Activated T-cell treated with anti-CD3 and anti-CD28 coated beads, Interleukin-2, amount 50 U/mL, for 48 hours (primary cell): ENCODE data around the gene CLIP3.
"Not testable (repeated sequence)": the region's sequence is repeated elsewhere in the genome, so short reads cannot be mapped to it uniquely, and the experiment has no call there.

Experiments used
- DNase-seq, 2 experiments: peaks; one replicate each; pipeline ENCODE4 v3.0.0-alpha.2; 2020

CLIP3 gene

DNA sequence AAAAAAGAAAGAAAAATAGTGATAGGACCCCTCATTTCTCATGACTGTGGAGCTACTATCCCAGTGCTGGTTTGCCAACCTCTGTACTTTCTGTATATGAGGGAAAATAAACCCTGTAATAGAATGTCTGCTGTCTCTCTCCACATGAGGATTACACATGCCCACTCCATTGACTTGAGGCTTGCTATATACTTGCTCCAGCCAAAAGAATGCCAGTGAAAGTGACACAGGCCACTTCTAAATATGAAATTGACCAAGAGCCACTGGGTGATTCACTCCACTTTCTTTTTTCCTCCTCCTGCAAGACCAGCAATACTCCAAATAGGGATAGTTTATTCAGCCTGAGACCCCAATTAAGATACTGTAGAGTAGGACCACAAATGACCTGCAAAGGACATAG, 15.2 kb upstream of the CLIP3 start:
- no peak for DNase-seq

- no peak for DNase-seq
Measured at GRCh38 chr19:36046443-36047050, 13.9 kb upstream of the CLIP3 start.

DNA sequence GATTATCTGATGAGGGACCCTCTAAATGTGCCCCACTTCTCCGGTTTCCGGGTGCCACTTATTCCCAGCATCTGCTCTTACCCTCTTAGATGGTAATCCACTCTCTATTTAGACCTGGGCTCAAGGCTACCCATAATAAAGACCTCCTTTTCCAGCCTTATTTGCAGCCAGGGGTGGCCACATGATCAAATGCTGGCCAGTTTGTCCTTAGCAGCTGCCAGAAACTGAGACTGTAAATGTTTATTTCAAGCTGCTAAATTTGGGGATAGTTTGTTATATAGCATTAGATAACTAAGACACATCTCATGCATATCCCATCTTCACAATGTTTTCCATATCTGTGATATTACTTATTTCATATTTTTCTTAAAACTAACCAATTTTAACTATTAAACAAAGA, 11.3 kb upstream of the CLIP3 start:
- DNase-seq: no peak

- no peak for DNase-seq
Measured at GRCh38 chr19:36041831-36042230, 9.2 kb upstream of the CLIP3 start.

- DNase-seq: not testable (repeated sequence)
Measured at GRCh38 chr19:36041092-36041491, 8.4 kb upstream of the CLIP3 start.

DNA sequence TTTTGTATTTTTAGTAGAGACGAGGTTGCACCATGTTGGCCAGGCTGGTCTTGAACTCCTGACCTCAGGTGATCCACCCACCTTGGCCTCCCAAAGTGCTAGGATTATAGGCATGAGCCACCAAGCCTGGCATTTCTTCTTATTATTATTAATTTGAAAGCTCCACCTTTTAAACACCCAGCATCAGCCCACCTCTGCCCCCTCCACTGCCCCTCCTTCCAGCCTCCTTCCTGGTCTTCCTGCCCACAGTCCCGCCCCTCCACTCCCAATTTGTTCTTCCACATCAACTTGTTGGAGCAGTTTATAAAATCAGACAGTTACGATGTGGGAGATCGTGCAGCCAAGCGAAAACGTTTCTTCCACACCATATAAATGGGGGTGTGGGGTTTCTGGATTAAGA, 7.8 kb upstream of the CLIP3 start:
- DNase-seq: no peak

DNA sequence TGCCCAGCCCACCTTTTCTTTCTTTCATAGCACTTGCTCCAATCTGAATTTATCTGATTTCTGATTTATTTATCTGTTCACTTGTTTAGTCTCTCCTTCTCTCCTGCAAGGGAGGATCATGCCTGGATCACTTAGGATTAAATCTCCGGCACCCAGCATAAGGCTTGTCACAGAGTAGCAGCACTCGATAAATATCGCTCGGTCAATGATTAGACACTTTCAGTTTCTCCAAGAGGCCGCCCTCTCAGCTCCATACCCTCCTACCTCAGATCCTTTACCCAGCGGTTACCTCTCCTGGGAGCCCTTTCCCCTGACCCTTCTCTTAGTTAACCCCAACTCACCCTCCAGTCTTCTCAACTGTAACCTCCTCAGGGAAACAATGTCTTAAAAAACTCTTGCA, 1.4 kb downstream of the CLIP3 start:
- no peak for DNase-seq

DNA sequence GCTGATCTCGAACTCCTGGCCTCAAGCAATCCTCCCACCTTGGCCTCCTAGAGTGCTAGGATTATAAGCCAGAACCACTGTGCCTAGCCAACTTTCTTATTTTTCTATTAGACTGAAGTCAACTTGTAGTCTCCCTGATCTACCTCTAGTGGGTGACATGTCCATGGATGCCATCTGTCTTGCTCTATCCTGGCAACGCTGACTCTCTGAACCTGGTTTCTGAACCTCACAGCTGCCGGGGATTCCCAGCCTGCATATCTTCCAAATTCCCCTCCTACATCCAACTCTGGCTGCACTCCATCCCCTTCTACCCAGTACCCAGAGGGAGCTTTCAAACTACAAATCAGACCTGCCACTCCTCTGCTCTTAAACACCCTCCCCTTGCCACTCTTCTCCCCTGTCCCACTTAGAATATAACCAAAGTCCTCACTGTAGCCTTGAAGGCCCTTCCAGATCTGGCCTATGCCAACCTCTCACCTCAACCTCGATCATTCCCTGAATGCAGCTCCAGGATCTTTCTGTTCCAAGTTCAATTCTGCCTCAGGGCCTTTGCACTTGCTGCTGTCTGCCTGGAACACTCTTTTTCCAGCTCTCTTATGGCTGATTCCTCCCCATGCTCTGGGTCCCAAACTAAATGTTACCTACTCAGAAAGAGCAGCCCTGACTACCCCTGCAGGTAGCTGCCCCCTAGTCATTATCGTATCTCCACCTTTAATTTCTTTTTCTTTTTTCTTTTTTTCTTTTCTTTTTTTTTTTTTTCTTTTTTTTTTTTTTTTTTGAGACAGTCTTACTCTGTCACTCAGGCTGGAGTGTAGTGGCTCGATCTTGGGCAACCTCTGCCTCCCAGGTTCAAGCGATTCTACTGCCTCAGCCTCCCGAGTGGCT, 2.2 kb downstream of the CLIP3 start:
- DNase-seq: no peak

DNA sequence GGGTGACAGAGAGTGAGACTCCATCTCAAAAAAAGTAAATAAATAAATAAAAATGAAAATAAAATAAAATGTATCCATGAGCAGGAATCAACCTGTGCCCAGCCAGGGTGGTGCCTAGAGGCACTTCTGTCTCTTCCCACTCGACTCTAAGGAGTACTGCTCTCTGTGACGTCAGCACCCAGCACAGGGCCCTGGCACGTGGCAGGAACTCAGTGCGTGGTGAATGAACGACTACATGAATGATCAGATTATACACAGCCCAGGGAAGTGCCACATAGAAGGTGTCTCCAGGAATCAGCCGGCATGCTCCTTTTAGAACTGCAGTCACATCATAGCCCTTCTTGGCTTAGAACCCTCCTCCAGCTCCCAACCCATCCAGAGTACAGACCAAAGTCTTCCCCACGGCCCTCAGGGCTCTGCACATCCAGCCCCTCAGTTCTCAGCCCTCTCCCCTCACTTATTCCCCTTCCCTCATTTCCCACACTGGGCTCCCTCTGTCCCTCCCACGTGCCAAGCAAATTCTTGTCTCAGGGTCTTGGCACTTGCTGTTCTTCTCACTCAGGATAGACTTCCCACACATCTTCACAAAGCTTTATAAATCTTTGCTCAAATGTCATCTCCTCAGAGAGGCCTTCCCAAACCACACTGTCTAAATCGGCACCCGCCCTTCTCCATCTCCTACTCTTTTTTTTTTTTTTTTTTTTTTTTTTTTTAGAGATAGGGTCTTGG, 4.2 kb downstream of the CLIP3 start:
- no peak for DNase-seq

DNA sequence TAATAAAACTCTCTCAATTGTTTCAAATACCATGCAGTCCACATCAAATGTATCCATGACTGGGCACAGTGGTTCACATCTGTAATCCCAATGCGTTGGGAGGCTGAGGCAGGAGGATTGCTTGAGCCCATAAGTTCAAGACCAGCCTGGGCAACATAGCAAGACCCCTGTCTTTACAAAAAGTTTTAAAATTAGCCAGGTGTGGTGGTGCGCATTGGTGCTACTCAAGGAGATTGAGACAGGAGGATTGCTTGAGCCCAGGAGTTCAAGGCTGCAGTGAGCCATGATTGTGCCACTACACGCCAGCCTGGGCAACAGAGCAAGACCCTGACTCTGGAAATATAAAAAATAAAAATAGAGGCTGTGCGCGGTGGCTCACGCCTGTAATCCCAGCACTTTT, 5.0 kb downstream of the CLIP3 start:
- DNase-seq: no peak

DNA sequence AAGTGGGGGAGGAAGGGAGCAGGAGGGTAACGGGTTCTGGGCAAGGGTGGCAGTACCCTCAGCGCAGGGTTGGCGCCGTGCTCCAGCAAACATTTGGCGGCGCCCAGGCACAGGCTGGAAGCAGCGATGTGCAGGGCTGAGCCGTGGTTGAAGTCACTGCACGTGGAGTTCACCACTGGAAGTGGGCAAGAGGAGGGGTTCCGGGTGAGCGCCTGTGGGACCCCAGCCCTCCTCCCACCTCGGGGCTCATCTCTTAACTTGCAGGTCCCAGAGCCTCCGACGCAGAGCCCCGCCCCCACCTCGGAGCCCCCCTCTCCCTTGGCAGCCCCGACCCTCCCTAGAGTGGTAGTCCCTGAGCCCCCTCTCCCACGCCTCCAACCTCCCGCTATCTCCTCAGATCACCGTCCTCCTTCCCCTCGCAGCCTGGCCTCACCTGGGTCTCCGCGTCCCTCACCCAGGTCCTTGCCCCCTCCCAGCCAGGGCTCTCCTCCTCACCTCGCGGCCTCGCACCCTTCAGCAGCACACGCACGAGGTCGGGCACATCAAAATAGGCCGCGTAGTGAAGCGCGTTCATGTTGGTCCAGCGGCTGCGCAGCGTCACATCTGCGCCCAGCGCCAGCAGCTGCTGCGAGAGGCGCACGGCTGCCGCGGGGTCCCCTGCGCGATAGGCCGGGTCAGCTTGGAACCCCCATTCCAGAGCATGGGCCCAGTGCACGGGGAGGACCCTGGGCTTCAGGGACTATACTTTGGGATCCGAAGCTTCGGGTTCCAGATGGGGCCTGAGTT, 6.4 kb downstream of the CLIP3 start:
- DNase-seq: no peak

- no peak for DNase-seq
Measured at GRCh38 chr19:36025541-36025940, 7.1 kb downstream of the CLIP3 start.

- DNase-seq: no peak
Measured at GRCh38 chr19:36023432-36023831, 9.2 kb downstream of the CLIP3 start.

DNA sequence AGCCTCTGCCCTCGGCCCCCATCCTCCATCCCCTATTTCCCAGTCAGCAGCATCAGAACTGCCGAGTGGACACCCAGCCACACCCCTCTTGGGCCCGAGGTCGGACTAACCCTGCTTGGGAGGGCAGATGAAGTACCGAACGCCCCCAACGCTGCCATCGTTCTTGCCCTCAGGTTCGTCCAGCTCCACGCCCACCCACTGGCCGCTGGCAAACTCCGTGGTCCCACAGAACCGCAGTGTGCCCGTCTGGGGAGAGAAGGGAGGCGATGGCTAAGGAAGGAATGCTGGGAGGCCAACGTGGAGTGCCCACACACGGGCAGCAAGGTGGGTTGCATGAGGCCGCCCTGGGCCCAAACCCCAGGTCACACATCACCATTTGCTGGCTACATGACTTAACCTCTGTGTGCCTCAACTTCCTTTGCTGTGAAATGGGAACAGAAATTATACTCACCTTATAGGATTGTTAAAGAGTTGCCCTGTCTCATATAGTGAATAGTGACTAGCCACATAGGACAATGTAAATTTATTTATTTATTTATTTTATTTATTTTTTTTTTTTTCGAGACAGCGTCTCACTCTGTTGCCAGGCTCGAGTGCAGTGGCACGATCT, 13.5 kb downstream of the CLIP3 start:
- DNase-seq: no peak

GRCh38 chr19:36014012-36014924, 18.4 kb downstream of the CLIP3 start, which contains the start of gene ALKBH6:
Gene ALKBH6 (minus strand): TSS chr19:36014213. CDS start chr19:36013397, 816 bp downstream.
- DNase-seq: peak; percentile 99 to 100

DNA sequence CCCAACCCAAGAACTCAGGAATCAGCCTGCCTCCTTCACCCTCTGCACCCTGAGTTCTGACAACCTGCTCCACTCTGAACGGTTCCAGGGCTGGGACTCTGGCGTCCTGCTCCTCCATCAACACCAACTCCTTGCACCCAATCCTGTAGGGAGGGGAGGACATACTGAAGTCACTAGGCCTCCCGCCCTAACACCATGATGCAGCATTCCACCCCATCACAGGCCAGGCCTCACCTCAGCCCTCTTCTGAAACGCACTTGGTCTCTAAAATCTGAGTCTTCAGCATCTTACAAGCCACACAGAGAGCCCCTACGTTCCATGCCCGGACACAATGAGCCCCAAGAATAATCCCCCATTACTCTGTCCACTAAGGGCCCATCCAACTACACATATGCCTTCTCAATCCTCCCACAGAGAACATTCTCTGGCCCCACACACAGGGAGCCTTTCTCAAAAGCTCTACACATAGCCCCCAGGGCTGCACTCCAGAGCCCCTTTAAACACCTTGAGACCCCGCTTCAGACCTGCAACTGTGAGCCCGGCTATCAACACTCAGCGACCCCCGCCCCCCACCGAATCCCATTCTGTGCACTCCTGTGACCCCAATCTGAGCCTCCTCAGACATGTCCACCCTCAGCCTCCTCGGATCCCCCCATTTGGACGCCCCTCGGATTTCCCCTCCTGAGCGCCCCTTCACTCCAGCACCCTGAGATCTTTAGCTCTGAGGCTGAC, 19.2 kb downstream of the CLIP3 start:
- DNase-seq: no peak

GRCh38 chr19:36010402-36010801, 22.3 kb downstream of the CLIP3 start:
- no peak for DNase-seq

- DNase-seq: no peak
Measured at GRCh38 chr19:36009633-36010379, 22.9 kb downstream of the CLIP3 start.

GRCh38 chr19:36009220-36009619, 23.5 kb downstream of the CLIP3 start:
- peak; percentile 57 to 72 for DNase-seq
